ENCODE data around the gene ASB2. TPM values are rescaled to one million over a fixed set of nuclear protein-coding genes. Genes with fewer than 3 reads are reported as not detected.

Gene ASB2
- total RNA-seq, 1 experiment from 2014 or later: not detected

DNA sequence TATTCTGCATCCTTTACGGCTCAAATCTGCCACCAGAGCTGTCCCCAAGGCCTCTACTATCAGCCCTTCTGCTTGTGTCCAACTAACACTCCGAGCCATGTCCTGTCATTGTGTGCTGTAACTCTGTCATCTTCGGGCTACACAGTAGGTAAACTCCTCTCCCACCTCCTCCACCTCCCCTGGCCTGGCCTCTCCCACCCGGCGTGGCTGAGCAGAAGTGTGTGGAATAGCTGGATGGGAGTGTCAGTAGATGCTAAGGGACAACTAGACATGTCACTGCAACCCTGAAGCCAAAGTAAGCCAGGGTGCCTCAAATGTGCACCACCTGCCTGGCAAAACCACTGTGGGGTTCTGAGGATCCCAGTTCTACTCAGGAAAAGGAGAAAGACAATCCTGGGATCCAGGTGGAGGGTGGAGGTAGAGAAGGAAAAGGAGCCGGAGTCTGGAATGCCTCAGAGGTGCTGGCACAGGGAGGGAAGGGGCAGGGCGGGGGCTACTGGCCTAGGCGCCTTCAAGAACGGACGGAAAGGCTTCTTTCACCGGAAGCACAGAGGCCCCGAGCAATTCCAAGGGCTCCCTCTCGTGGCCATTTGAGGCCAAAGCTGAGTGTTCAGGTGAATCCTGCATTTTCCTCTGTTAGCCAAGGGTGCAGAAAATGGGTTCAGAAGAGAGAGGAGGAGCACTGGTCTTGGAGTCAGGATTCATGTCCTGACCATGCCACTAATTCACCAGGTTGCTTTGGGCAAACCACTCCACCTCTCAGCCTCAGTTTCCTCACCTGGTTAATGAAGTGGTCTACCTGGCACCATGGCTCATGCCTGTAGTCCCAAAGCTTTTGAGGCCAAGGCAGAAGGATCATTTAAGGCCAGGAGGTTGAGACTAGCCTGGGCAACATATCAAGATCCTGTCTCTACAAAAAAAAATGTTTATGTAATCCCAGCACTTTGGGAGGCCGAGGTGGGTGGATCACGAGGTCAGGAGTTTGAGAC is 69.7 kb downstream of the ASB2 start:
- H3K9me3 ChIP-seq (ENCODE audit: insufficient read depth, low read depth): no peaks in the 10 kb centered on the region
- H3K36me3 ChIP-seq (ENCODE audit: low read depth): no peaks in the 10 kb centered on the region
- BruUV-seq (replicated peaks): no TSS peak
- ChIA-PET POLR2A (ENCODE audit: unreplicated experiment) (no interaction called here), CTCF (no interaction called here)
- no peaks in the 10 kb centered on the region for H3K4me1 ChIP-seq (replicated peaks; ENCODE audit: insufficient read depth)
- no peaks in the 10 kb centered on the region for H3K79me2 ChIP-seq (ENCODE audit: low read depth)
- peaks cover 34% of the 10 kb centered on the region for H3K27me3 ChIP-seq (ENCODE audit: insufficient read depth, low read depth)
- H3K4me2 ChIP-seq: no peak overlapping the region
- no peaks in the 10 kb centered on the region for H4K20me1 ChIP-seq (ENCODE audit: insufficient read depth)
- TF ChIP-seq EZH2 (IDR thresholded peaks at IDR 0.05; ENCODE audit: low read depth): no peak
- TF ChIP-seq CTCF (conservative IDR thresholded peaks at IDR 0.05): peak; percentile 69
- no peak overlapping the region for H2AFZ ChIP-seq
- no peak overlapping the region for H3K4me3 ChIP-seq
- peak in 1 of 2 experiments; percentile 2 for DNase-seq
- intact Hi-C loops (cut with micrococcal nuclease; ENCODE audit: unreplicated experiment): no loop called here
- H3F3A ChIP-seq (ENCODE audit: insufficient read depth, low read depth): no peaks in the 10 kb centered on the region
- H3K27ac ChIP-seq: no peak overlapping the region
- no peaks in the 10 kb centered on the region for H3K9me2 ChIP-seq (ENCODE audit: insufficient read depth)

DNA sequence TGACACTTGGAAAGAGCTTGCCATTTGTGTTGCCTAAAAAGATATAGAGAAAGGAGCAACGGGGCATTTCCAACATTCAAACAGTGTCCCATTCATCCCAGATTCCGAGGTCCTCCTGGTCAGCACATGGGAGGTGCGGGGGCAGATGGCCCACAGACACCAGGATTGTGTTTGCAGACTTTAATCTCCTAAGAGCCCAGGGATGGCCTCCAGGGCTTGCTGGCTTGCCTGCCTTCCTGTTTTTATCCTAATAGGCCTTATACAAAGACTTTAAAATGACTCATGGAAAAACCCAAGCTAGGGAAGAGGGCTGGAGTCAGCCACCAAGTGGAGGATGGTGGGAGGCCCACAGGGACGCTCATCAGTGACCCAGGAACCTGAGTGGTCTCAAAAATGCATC is 70.7 kb downstream of the ASB2 start:
- POLR2A ChIA-PET (ENCODE audit: unreplicated experiment): no interaction called here
- H3K4me1 ChIP-seq (replicated peaks; ENCODE audit: insufficient read depth): no peaks in the 10 kb centered on the region
- no peak for DNase-seq
- no peaks in the 10 kb centered on the region for H3K9me2 ChIP-seq (ENCODE audit: insufficient read depth)
- intact Hi-C loops (cut with micrococcal nuclease; ENCODE audit: unreplicated experiment): no loop called here
- H3K9me3 ChIP-seq (ENCODE audit: insufficient read depth, low read depth): no peaks in the 10 kb centered on the region
- H4K20me1 ChIP-seq (ENCODE audit: insufficient read depth): no peaks in the 10 kb centered on the region
- no peak overlapping the region for H3K27ac ChIP-seq
- no peaks in the 10 kb centered on the region for H3F3A ChIP-seq (ENCODE audit: insufficient read depth, low read depth)
- no peak overlapping the region for H3K4me3 ChIP-seq
- H3K36me3 ChIP-seq (ENCODE audit: low read depth): no peaks in the 10 kb centered on the region
- peaks cover 37% of the 10 kb centered on the region for H3K27me3 ChIP-seq (ENCODE audit: insufficient read depth, low read depth)
- CTCF ChIA-PET: no interaction called here
- no peaks in the 10 kb centered on the region for H3K79me2 ChIP-seq (ENCODE audit: low read depth)
- no peak overlapping the region for H3K4me2 ChIP-seq
- no peak overlapping the region for H2AFZ ChIP-seq
- no TSS peak for BruUV-seq (replicated peaks)
- TF ChIP-seq CTCF (conservative IDR thresholded peaks at IDR 0.05) (no peak), EZH2 (IDR thresholded peaks at IDR 0.05; ENCODE audit: low read depth) (no peak)

- ChIA-PET CTCF (no interaction called here), POLR2A (ENCODE audit: unreplicated experiment) (no interaction called here)
- intact Hi-C loops (cut with micrococcal nuclease; ENCODE audit: unreplicated experiment): no loop called here
These were observed 72.8 kb downstream of the ASB2 start for GRCh38 chr14:93903342-93904184.

More at GRCh38 chr14:93903342-93904184, 72.8 kb downstream of the ASB2 start:
- Histone ChIP-seq H3F3A (ENCODE audit: insufficient read depth, low read depth) (no peaks in the 10 kb centered on the region), H3K36me3 (ENCODE audit: low read depth) (no peaks in the 10 kb centered on the region), H3K27me3 (ENCODE audit: insufficient read depth, low read depth) (peaks cover 54% of the 10 kb centered on the region), H4K20me1 (ENCODE audit: insufficient read depth) (no peaks in the 10 kb centered on the region), H3K9me2 (ENCODE audit: insufficient read depth) (no peaks in the 10 kb centered on the region), H3K79me2 (ENCODE audit: low read depth) (no peaks in the 10 kb centered on the region), H3K4me1 (replicated peaks; ENCODE audit: insufficient read depth) (no peaks in the 10 kb centered on the region), H3K9me3 (ENCODE audit: insufficient read depth, low read depth) (no peaks in the 10 kb centered on the region), H2AFZ (no peak overlapping the region), H3K4me2 (no peak overlapping the region), H3K4me3 (no peak overlapping the region), H3K27ac (no peak overlapping the region)
- TF ChIP-seq EZH2 (IDR thresholded peaks at IDR 0.05; ENCODE audit: low read depth) (no peak), CTCF (conservative IDR thresholded peaks at IDR 0.05) (no peak; the same call in 1 of the 2 replicates)
- no peak for DNase-seq
- no TSS peak for BruUV-seq (replicated peaks)

Data from PC-9 (cell line).